CD4-positive, alpha-beta T cell (primary cell): Measurements from ENCODE around the gene OSCP1. TPM values are rescaled to one million over a fixed set of nuclear protein-coding genes. Genes with fewer than 3 reads are reported as not detected.

ENCODE experiments used
- ATAC-seq: fragments of 200-7000 bp; cut with Tn5 transposase; one replicate; pipeline ENCODE4 v1.10.0; 2022; ENCODE audit warnings: mild to moderate bottlenecking; ENCODE audit not compliant: poor library complexity
- CTCF ChIA-PET: fragments of 350-600 bp; sonication (Branson Sonifier 250); formaldehyde crosslinking; loops from one replicate; lab custom pipeline; 2021; ENCODE audit warnings: antibody characterized with exemption, inconsistent platforms; lab: Charles Lee
- POLR2A ChIA-PET: fragments of 350-600 bp; sonication (Branson Sonifier 250); formaldehyde crosslinking; loops from one replicate; lab custom pipeline; 2021; ENCODE audit warnings: antibody characterized with exemption, inconsistent platforms; lab: Charles Lee
- DNase-seq, 14 experiments: peaks; one replicate each; pipeline ENCODE4 v3.0.0-alpha.2; 2013 to 2020; ENCODE audit warnings: mixed read lengths in 2 of 14
- H3K27ac ChIP-seq, 2 donors: one replicate each; pipeline versions ENCODE4 v1.5.1 to v1.7.0; 2013; ENCODE audit warnings: low read length in 2 of 2, low read depth in 1 of 2, mild to moderate bottlenecking in 1 of 2
- H3K27me3 ChIP-seq, 2 experiments: 1 replicate in 1 of 2; 2 replicates in 1 of 2; pipeline versions ENCODE4 v1.6.1 to v1.7.0; 2013; ENCODE audit warnings: low read length in 2 of 2, control low read depth in 1 of 2, mild to moderate bottlenecking in 1 of 2, moderate library complexity in 1 of 2; ENCODE audit not compliant: insufficient read depth in 2 of 2, control insufficient read depth in 1 of 2
- H3K36me3 ChIP-seq: one replicate; pipeline ENCODE4 v1.6.1; 2013; ENCODE audit warnings: low read length, control low read depth; ENCODE audit not compliant: insufficient read depth
- H3K4me1 ChIP-seq: one replicate; pipeline ENCODE4 v1.6.1; 2013; ENCODE audit warnings: low read length, control low read depth; ENCODE audit not compliant: insufficient read depth
- H3K4me3 ChIP-seq: one replicate; pipeline ENCODE4 v1.5.1; 2013; ENCODE audit warnings: mild to moderate bottlenecking, low read length, moderate library complexity
- H3K9me3 ChIP-seq, 2 experiments: 1 replicate in 1 of 2; 2 replicates in 1 of 2; pipeline versions ENCODE4 v1.6.1 to v1.7.0; 2013; ENCODE audit warnings: low read length in 2 of 2, mild to moderate bottlenecking in 2 of 2, control low read depth in 1 of 2, moderate library complexity in 1 of 2; ENCODE audit not compliant: control insufficient read depth in 1 of 2, insufficient read depth in 1 of 2
- H3K27ac Mint-ChIP-seq: one replicate; pipeline ENCODE4 v1.8.0; 2020; ENCODE audit warnings: mixed read lengths
- H3K27me3 Mint-ChIP-seq: one replicate; pipeline ENCODE4 v1.8.0; 2021; ENCODE audit warnings: mixed read lengths
- H3K36me3 Mint-ChIP-seq: one replicate; pipeline ENCODE4 v1.8.0; 2021; ENCODE audit warnings: low read depth, mixed read lengths
- H3K4me1 Mint-ChIP-seq: one replicate; pipeline ENCODE4 v1.8.0; 2021; ENCODE audit warnings: low read depth, mixed read lengths
- H3K4me3 Mint-ChIP-seq: one replicate; pipeline ENCODE4 v1.8.0; 2020; ENCODE audit warnings: mild to moderate bottlenecking, mixed read lengths
- H3K9me3 Mint-ChIP-seq: one replicate; pipeline ENCODE4 v1.8.0; 2020; ENCODE audit warnings: mixed read lengths
- intact Hi-C, 2 experiments: fragments of 100-400 bp; cut with DNase I in 1 of 2; cut with micrococcal nuclease in 1 of 2; formaldehyde crosslinking; loops; one replicate each; pipeline versions ENCODE4 v1.15.1 to v1.9.0; 2023 to 2025; cut with DNase I, micrococcal nuclease
- total RNA-seq, 174 experiments: library from RNA in 2 of 174; stranded (reverse) in 2 of 174; gene quantifications; one replicate each; pipeline ENCODE4 v1.2.3 and lab custom pipeline; 2021 to 2026
- TF ChIP-seq, protein P1 (sequence below): fragments of 200-600 bp; IDR thresholded peaks from one replicate; pipeline ENCODE4 v1.8.0; 2022; ENCODE audit warnings: antibody characterized with exemption, mild to moderate bottlenecking

OSCP1 gene
- total RNA-seq, 2 experiments from 2014 or later = 0.82 to 2.4 TPM

DNA sequence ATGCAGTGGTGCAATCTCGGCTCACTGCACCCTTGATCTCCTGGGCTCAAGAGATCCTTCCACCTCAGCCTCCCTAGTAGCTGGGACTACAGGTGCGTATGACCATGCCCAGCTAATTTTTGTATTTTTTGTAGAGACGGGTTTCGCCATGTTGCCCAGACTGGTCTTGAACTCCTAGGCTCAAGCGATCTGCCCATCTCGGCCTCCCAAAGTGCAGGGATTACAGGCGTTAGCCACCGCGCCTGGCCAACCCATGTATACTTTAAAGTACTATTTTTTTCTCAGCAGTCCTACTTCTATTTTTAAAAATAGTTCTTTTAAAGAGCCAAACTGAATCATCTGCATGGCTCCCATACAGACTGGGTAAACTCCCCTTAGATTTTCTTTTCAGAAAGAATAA, 68.0 kb downstream of the OSCP1 start:
- H3K4me1 Mint-ChIP-seq = peaks cover 86% of the 10 kb centered on the region
- Histone ChIP-seq H3K27ac (no peak overlapping the region), H3K4me3 (no peak overlapping the region), H3K9me3 (no peaks in the 10 kb centered on the region), H3K4me1 (peaks cover 79% of the 10 kb centered on the region), H3K27me3 (no peaks in the 10 kb centered on the region), H3K36me3 (peaks cover 10% of the 10 kb centered on the region)
- no peak for ATAC-seq
- H3K4me3 Mint-ChIP-seq = peak overlapping the region; percentile 89
- no peak for DNase-seq
- H3K9me3 Mint-ChIP-seq = no peaks in the 10 kb centered on the region
- TF ChIP-seq, protein P1, sequence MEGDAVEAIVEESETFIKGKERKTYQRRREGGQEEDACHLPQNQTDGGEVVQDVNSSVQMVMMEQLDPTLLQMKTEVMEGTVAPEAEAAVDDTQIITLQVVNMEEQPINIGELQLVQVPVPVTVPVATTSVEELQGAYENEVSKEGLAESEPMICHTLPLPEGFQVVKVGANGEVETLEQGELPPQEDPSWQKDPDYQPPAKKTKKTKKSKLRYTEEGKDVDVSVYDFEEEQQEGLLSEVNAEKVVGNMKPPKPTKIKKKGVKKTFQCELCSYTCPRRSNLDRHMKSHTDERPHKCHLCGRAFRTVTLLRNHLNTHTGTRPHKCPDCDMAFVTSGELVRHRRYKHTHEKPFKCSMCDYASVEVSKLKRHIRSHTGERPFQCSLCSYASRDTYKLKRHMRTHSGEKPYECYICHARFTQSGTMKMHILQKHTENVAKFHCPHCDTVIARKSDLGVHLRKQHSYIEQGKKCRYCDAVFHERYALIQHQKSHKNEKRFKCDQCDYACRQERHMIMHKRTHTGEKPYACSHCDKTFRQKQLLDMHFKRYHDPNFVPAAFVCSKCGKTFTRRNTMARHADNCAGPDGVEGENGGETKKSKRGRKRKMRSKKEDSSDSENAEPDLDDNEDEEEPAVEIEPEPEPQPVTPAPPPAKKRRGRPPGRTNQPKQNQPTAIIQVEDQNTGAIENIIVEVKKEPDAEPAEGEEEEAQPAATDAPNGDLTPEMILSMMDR = no peak
- no peaks in the 10 kb centered on the region for H3K27me3 Mint-ChIP-seq
- H3K36me3 Mint-ChIP-seq = peaks cover 26% of the 10 kb centered on the region
- ChIA-PET POLR2A (interaction anchor here (5.1 kb wide), 1 partner anchor 16 kb away, joined by 58 read pairs; no protein-coding TSS in a partner anchor), CTCF (interaction anchor here (0.6 to 1.5 kb wide), 4 partner anchors 13 to 272 kb away, joined by 3 to 6 read pairs (median 4); partner anchors contain the start of gene LSM10)
- intact Hi-C loops = loop anchor here in 1 of 2 experiments (5.0 kb wide), 2 partner anchors 40 to 75 kb away; partner anchors contain the start of gene SH3D21
- peak overlapping the region; percentile 98 for H3K27ac Mint-ChIP-seq

DNA sequence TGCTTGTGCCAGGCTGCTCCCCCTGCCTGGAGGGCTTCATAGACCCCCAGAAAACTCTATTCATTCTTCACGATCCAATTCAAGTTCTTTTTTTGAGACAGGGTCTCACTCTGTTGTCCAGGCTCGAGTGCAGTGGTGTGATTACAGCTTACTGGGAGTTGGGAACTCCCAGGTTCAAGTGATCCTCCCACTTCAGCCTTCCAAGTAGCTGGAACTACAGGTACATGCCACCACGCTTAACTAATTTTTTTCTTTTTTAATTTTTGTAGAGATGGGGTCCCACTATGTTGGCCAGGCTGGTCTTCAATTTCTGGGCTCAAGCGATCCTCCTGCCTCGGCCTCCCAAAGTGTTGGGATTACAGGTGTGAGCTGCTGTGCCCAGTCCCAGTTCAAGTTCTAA, 68.8 kb downstream of the OSCP1 start:
- peaks cover 20% of the 10 kb centered on the region for H3K36me3 Mint-ChIP-seq
- Histone ChIP-seq H3K4me3 (no peak overlapping the region), H3K36me3 (peaks cover 10% of the 10 kb centered on the region), H3K9me3 (no peaks in the 10 kb centered on the region), H3K4me1 (peaks cover 78% of the 10 kb centered on the region), H3K27me3 (no peaks in the 10 kb centered on the region), H3K27ac (no peak overlapping the region)
- peak overlapping the region; percentile 98 for H3K27ac Mint-ChIP-seq
- peaks cover 85% of the 10 kb centered on the region for H3K4me1 Mint-ChIP-seq
- TF ChIP-seq, protein P1 = no peak
- DNase-seq (no peak), ATAC-seq (no peak)
- ChIA-PET CTCF (interaction anchor here (1.5 to 1.7 kb wide), 2 partner anchors 12 to 16 kb away, joined by 3 to 5 read pairs; partner anchors contain the start of gene LSM10), POLR2A (interaction anchor here (0.8 kb wide), 1 partner anchor 14 kb away, joined by 4 read pairs; no protein-coding TSS in a partner anchor)
- intact Hi-C loops = loop anchor here in 1 of 2 experiments (5.0 kb wide), 2 partner anchors 39 to 74 kb away; partner anchors contain the start of gene SH3D21
- no peaks in the 10 kb centered on the region for H3K27me3 Mint-ChIP-seq
- peak overlapping the region; percentile 12 for H3K4me3 Mint-ChIP-seq
- H3K9me3 Mint-ChIP-seq = no peaks in the 10 kb centered on the region

DNA sequence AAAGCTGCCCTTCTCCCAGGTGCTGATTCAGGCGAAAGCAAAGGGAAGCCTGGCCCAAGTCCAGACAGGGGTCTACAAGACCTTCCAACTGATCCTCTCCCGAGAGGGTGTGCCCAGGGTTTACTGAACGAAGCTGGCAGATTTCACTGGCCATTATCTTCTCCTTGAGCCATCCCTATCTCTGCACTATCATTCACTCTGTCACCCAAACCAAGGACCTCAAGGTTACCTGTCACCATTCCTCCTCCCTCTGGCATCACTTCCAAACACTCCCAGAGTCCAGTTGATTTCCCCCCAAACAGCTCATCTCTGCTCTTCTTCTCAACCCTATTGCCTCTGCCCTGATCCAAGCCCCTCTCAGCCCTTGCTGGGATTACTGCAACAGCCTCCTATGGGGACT, 69.5 kb downstream of the OSCP1 start:
- Histone ChIP-seq H3K9me3 (no peaks in the 10 kb centered on the region), H3K4me3 (no peak overlapping the region), H3K27me3 (no peaks in the 10 kb centered on the region), H3K36me3 (peaks cover 14% of the 10 kb centered on the region), H3K27ac (no peak overlapping the region), H3K4me1 (peaks cover 80% of the 10 kb centered on the region)
- ATAC-seq = no peak
- Mint-ChIP-seq H3K4me3 (no peak overlapping the region), H3K27me3 (no peaks in the 10 kb centered on the region), H3K36me3 (peaks cover 14% of the 10 kb centered on the region), H3K9me3 (no peaks in the 10 kb centered on the region), H3K4me1 (peaks cover 84% of the 10 kb centered on the region), H3K27ac (peak overlapping the region; percentile 98)
- CTCF ChIA-PET = interaction anchor here (1.7 kb wide), 1 partner anchor 12 kb away, joined by 5 read pairs; no protein-coding TSS in a partner anchor
- intact Hi-C loops = loop anchor here in 1 of 2 experiments (5.0 kb wide), 2 partner anchors 38 to 73 kb away; partner anchors contain the start of gene SH3D21
- TF ChIP-seq, protein P1 = no peak
- POLR2A ChIA-PET = interaction anchor here (0.8 kb wide), 1 partner anchor 13 kb away, joined by 4 read pairs; no protein-coding TSS in a partner anchor
- no peak for DNase-seq
